ENCODE results near the gene TNF.

Gene TNF

GRCh38 chr6:31575335-31575901 lies at the start of gene TNF:
Gene TNF, plus strand, starts transcription at chr6:31575565. Its CDS starts 177 bp downstream, at chr6:31575742.
- Histone ChIP-seq H3K4me3 (ENCODE audit: low read length) (no peak within 1 kb of the TSS), H3K9me3 (ENCODE audit: insufficient read depth, low read depth, low read length) (no peaks in the 10 kb centered on the region), H3K27me3 (ENCODE audit: insufficient read depth, low read length) (peaks cover 15% of the 10 kb centered on the region), H3K36me3 (ENCODE audit: insufficient read depth, low read depth, low read length) (no peaks in the 10 kb centered on the region), H3K4me1 (ENCODE audit: insufficient read depth, low read length) (no peaks in the 10 kb centered on the region; the same call in 1 of the 2 replicates), H3K9ac (ENCODE audit: low read depth, low read length) (no peak within 1 kb of the TSS), H3K27ac (ENCODE audit: low read length) (no peak within 1 kb of the TSS)

DNA sequence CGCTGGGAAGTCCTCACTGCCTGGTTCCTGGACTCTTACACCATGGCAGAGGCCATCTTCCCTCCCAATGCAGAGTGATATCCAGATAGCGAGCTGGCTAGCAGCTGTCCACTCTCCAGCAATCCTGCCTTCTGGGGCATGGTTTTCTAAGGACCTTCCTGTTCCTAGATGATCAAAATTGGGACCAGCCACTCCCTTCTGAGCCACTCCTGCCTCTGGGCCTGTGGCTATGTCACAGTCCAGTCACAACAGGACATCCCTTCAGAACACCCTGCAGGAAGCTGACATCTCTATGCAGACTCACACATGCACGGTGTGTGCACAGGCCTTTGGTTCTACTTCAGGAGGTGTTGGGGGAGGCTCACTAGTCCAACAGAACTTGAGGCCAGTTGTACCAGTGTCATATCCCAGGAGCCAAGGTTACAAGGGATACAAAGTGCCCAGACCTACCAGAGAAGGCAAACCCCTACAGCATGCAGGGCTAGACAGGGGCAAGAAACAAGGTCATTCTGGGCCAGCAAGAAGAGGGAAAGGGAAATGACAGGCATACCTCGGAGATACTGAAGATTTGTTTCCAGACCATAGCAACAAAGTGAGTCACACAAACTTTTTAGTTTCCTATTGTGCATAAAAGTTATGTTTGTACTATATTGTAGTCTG lies 49.3 kb upstream of the TNF start:
- peaks cover 19% of the 10 kb centered on the region for H3K36me3 ChIP-seq (ENCODE audit: insufficient read depth, low read depth, low read length)
- no peaks in the 10 kb centered on the region for H3K4me1 ChIP-seq (ENCODE audit: insufficient read depth, low read length)
- no peak overlapping the region for H3K4me3 ChIP-seq (ENCODE audit: low read length)
- H3K9ac ChIP-seq (ENCODE audit: low read depth, low read length) = no peak overlapping the region
- H3K9me3 ChIP-seq (ENCODE audit: insufficient read depth, low read depth, low read length) = no peaks in the 10 kb centered on the region
- H3K27me3 ChIP-seq (ENCODE audit: insufficient read depth, low read length) = no peaks in the 10 kb centered on the region
- no peak overlapping the region for H3K27ac ChIP-seq (ENCODE audit: low read length)

DNA sequence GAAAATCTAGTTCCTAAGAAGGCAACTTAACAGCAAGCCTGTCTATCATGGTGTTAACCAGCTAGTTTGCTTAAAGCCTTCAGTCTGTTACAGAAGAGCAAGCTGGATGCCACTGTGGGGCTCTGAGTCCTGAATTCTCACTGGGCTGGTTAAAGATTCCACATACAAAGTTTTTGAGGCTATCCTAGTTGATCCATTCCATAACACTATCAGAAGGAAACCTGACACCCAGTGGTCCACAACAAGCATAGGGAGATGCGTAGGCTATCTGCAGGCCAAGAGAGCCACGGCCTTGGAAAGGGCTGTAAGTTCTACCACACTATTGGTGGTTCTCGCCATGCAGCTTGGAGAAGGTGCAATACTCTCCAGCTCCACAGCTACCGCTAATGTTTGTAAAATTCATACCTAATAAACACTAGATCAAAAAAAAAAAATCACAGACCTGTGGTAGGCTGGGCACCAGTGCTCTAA lies 47.0 kb upstream of the TNF start:
- Histone ChIP-seq H3K4me1 (ENCODE audit: insufficient read depth, low read length) (no peaks in the 10 kb centered on the region), H3K9ac (ENCODE audit: low read depth, low read length) (no peak overlapping the region), H3K4me3 (ENCODE audit: low read length) (no peak overlapping the region), H3K36me3 (ENCODE audit: insufficient read depth, low read depth, low read length) (peaks cover 42% of the 10 kb centered on the region), H3K9me3 (ENCODE audit: insufficient read depth, low read depth, low read length) (no peaks in the 10 kb centered on the region), H3K27ac (ENCODE audit: low read length) (no peak overlapping the region), H3K27me3 (ENCODE audit: insufficient read depth, low read length) (no peaks in the 10 kb centered on the region)

GRCh38 chr6:31528821-31529328 lies 46.5 kb upstream of the TNF start, which contains the start of gene MCCD1:
Gene MCCD1, plus strand, starts transcription at chr6:31528962. Its CDS starts 53 bp downstream, at chr6:31529015.
- H3K36me3 ChIP-seq (ENCODE audit: insufficient read depth, low read depth, low read length) = peaks cover 47% of the 10 kb centered on the region

GRCh38 chr6:31529329-31530150 lies 45.8 kb upstream of the TNF start:
- Histone ChIP-seq H3K9me3 (ENCODE audit: insufficient read depth, low read depth, low read length) (no peaks in the 10 kb centered on the region), H3K4me3 (ENCODE audit: low read length) (no peak overlapping the region), H3K4me1 (ENCODE audit: insufficient read depth, low read length) (no peaks in the 10 kb centered on the region), H3K36me3 (ENCODE audit: insufficient read depth, low read depth, low read length) (peaks cover 54% of the 10 kb centered on the region), H3K27ac (ENCODE audit: low read length) (no peak overlapping the region), H3K9ac (ENCODE audit: low read depth, low read length) (0 out of 2 replicates have a peak overlapping the region, but pooled peaks have one; percentile 15), H3K27me3 (ENCODE audit: insufficient read depth, low read length) (no peaks in the 10 kb centered on the region)

More at GRCh38 chr6:31528821-31529328, 46.5 kb upstream of the TNF start, which contains the start of gene MCCD1:
- H3K9me3 ChIP-seq (ENCODE audit: insufficient read depth, low read depth, low read length) = no peaks in the 10 kb centered on the region
- no peaks in the 10 kb centered on the region for H3K27me3 ChIP-seq (ENCODE audit: insufficient read depth, low read length)
- no peak within 1 kb of the TSS for H3K27ac ChIP-seq (ENCODE audit: low read length)
- no peaks in the 10 kb centered on the region for H3K4me1 ChIP-seq (ENCODE audit: insufficient read depth, low read length)
- H3K9ac ChIP-seq (ENCODE audit: low read depth, low read length) = 0 out of 2 replicates have a peak within 1 kb of the TSS, but pooled peaks have one; percentile 15
- no peak within 1 kb of the TSS for H3K4me3 ChIP-seq (ENCODE audit: low read length)

GRCh38 chr6:31530659-31531058 lies 44.7 kb upstream of the TNF start:
- no peak overlapping the region for H3K27ac ChIP-seq (ENCODE audit: low read length)
- no peak overlapping the region for H3K4me3 ChIP-seq (ENCODE audit: low read length)
- H3K9ac ChIP-seq (ENCODE audit: low read depth, low read length) = no peak overlapping the region
- H3K9me3 ChIP-seq (ENCODE audit: insufficient read depth, low read depth, low read length) = no peaks in the 10 kb centered on the region
- H3K4me1 ChIP-seq (ENCODE audit: insufficient read depth, low read length) = no peaks in the 10 kb centered on the region
- H3K36me3 ChIP-seq (ENCODE audit: insufficient read depth, low read depth, low read length) = peaks cover 65% of the 10 kb centered on the region
- H3K27me3 ChIP-seq (ENCODE audit: insufficient read depth, low read length) = no peaks in the 10 kb centered on the region

DNA sequence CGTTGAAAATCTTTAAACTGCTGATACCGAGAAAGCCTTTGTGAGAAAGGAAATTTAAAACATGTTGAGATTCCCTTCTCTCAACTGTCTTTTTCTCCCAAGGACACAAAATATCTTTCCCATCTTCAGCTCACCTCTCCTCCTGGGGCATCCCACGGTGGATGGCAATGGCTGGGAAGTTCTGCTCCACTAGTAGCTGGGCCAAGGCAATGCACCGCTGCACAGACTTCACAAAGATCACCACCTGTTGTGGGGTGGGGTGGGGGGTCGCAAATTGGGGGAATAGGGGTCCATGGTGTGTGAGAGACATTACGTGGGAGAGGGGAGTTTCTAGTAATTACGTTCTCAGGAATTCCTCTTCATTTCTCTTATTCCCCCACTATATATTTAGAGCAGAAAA lies 44.2 kb upstream of the TNF start:
- peaks cover 70% of the 10 kb centered on the region for H3K36me3 ChIP-seq (ENCODE audit: insufficient read depth, low read depth, low read length)

GRCh38 chr6:31531771-31532643 lies 43.4 kb upstream of the TNF start:
- H3K4me3 ChIP-seq (ENCODE audit: low read length) = no peak overlapping the region
- H3K36me3 ChIP-seq (ENCODE audit: insufficient read depth, low read depth, low read length) = peaks cover 78% of the 10 kb centered on the region
- H3K4me1 ChIP-seq (ENCODE audit: insufficient read depth, low read length) = no peaks in the 10 kb centered on the region
- no peaks in the 10 kb centered on the region for H3K27me3 ChIP-seq (ENCODE audit: insufficient read depth, low read length)
- no peak overlapping the region for H3K27ac ChIP-seq (ENCODE audit: low read length)
- H3K9me3 ChIP-seq (ENCODE audit: insufficient read depth, low read depth, low read length) = no peaks in the 10 kb centered on the region
- H3K9ac ChIP-seq (ENCODE audit: low read depth, low read length) = no peak overlapping the region

More for the DNA sequence above, 44.2 kb upstream of the TNF start:
- Histone ChIP-seq H3K9ac (ENCODE audit: low read depth, low read length) (no peak overlapping the region), H3K4me3 (ENCODE audit: low read length) (no peak overlapping the region), H3K27me3 (ENCODE audit: insufficient read depth, low read length) (no peaks in the 10 kb centered on the region), H3K4me1 (ENCODE audit: insufficient read depth, low read length) (no peaks in the 10 kb centered on the region), H3K27ac (ENCODE audit: low read length) (no peak overlapping the region), H3K9me3 (ENCODE audit: insufficient read depth, low read depth, low read length) (no peaks in the 10 kb centered on the region)

DNA sequence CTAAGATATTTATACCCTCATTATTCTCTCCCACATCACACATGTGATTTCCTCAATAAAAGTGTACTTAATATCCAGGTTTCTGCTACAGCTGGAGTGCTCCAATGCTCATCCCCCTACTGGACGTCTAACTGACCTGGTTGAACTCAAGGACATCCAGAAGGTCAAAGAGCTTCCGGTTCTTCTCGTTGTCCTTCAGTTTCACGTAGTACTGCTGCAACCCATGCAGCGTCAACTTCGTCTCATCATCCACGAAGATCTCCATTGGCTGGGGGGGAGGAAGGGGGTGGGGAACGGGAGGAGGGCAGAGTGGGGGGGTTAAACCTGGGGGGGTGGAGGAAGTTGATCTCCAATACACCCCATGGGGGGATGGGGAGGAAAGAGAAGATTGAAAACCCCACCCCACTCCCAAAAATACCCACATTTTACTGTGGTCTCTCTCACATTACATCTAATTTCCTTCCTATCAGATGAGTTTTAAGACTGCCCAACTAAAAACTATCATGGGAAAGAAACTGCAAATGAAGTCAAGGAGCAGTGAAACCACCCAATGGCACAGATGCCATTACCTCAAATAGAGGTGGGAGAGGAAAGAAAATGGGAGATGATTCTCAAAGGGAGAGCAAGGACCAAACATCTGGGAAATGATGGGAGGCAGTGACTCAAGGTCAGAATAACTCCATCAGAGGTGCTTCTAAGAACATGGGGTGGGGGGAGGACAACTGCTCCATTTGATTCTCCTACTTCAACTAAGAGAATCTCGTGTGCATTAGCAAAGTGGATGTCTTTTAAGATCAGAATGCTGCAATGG lies 42.5 kb upstream of the TNF start:
- Histone ChIP-seq H3K4me1 (ENCODE audit: insufficient read depth, low read length) (no peaks in the 10 kb centered on the region), H3K9ac (ENCODE audit: low read depth, low read length) (no peak overlapping the region), H3K27me3 (ENCODE audit: insufficient read depth, low read length) (no peaks in the 10 kb centered on the region), H3K9me3 (ENCODE audit: insufficient read depth, low read depth, low read length) (no peaks in the 10 kb centered on the region), H3K27ac (ENCODE audit: low read length) (no peak overlapping the region), H3K36me3 (ENCODE audit: insufficient read depth, low read depth, low read length) (peaks cover 87% of the 10 kb centered on the region), H3K4me3 (ENCODE audit: low read length) (no peak overlapping the region)

DNA sequence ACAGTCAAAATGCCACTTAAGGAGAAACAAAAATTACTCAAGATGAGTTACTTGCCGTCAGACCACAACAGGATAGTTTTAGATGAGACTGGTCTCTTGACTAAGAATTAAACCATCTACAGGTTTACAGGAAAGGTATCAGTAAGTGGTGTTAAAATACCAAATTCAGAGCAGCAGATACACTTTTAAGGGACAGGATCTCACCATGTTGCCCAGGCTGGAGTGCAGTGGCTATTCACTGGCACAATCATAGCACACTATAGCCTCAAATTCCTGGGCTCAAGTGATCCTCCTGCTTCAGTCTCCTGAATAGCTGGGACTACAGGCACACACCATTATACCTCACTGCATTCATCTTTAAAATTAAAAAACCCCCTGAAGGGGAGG lies 41.9 kb upstream of the TNF start:
- H3K4me3 ChIP-seq (ENCODE audit: low read length) = no peak overlapping the region

More for the DNA sequence above, 41.9 kb upstream of the TNF start:
- Histone ChIP-seq H3K9ac (ENCODE audit: low read depth, low read length) (no peak overlapping the region), H3K9me3 (ENCODE audit: insufficient read depth, low read depth, low read length) (no peaks in the 10 kb centered on the region), H3K27ac (ENCODE audit: low read length) (no peak overlapping the region), H3K36me3 (ENCODE audit: insufficient read depth, low read depth, low read length) (peaks cover 93% of the 10 kb centered on the region), H3K4me1 (ENCODE audit: insufficient read depth, low read length) (no peaks in the 10 kb centered on the region), H3K27me3 (ENCODE audit: insufficient read depth, low read length) (no peaks in the 10 kb centered on the region)
